GM19463 (cell line): Measurements from ENCODE around the gene EYA3.

ENCODE experiments used
- ATAC-seq: cut with Tn5 transposase; IDR thresholded peaks from one replicate; pipeline ENCODE4 v1.9.1; 2021; ENCODE audit warnings: mild to moderate bottlenecking, moderate library complexity; ENCODE audit not compliant: unreplicated experiment

Gene EYA3

DNA sequence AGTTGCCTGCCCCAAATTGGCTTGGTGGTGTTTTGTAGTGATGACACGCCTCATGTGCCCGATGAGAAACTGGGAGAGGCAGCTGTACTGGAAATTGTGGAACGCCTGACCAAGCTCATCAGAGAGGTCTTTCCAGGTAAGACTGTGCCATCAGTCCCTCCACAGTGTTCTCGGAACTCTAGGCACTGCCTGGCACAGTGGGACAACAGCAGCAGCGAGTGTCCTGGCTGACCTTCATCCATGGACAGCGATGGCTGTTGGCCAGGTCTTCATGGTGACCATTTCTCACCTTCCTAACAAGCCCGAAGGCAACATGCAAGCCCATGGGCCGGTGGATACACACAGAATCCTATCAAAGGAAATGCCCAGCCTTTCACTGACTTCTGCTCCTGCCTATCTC, 139.4 kb downstream of the EYA3 start:
- no peak for ATAC-seq

DNA sequence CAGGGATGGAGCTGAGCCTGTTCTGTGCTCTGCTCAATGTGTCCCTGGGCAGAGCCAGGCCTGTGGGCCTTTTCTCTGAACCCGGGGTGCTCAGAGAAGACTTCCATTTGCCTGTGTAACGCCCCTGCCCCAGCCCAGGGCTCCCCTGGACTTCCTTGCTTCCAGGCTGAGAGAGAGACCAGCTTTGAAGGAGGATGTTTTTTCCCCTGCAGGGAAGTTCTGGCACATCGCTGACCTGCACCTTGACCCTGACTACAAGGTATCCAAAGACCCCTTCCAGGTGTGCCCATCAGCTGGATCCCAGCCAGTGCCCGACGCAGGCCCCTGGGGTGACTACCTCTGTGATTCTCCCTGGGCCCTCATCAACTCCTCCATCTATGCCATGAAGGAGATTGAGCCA, 143.4 kb downstream of the EYA3 start:
- no peak for ATAC-seq

DNA sequence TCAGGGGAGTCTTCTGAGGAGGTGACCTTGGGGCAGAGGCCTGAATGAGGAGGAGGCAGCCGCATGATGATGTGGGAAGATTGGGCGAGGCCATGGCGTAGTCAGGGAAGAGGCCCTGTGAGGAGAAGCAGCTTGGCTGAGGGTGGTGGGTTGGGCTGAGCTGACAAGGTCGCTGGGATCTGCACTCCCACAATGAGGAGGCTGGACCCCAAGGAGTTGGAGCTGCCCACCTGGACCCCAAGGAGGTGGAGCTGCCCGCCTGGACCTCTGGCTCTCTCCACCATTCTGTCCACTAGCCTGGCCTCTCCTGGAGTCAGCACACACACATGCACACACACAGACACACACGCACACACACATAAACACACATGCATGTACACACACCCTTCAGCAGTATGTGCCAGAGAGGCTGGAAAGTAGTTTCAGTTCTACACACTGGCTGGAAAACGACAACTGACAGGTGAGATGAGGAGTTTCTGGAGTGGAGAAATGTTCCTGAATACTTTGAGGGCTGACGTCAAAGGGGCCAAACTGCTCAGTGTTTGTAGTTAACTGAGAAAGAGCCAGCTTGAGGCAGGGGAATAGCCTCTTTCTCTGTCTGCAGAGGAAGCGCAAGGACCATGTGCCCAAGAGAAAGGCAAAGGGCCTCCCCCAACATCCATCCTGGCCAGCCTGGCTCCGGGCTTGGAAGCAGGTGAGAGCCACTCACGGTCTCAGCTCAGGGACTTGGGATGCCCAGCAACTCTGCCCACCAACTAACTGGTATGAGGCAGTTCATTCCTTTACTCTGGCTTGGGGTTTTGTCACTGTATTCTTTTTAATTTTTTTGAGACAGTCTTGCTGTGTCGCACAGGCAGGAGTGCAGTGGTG, 146.5 kb downstream of the EYA3 start:
- ATAC-seq = no peak

DNA sequence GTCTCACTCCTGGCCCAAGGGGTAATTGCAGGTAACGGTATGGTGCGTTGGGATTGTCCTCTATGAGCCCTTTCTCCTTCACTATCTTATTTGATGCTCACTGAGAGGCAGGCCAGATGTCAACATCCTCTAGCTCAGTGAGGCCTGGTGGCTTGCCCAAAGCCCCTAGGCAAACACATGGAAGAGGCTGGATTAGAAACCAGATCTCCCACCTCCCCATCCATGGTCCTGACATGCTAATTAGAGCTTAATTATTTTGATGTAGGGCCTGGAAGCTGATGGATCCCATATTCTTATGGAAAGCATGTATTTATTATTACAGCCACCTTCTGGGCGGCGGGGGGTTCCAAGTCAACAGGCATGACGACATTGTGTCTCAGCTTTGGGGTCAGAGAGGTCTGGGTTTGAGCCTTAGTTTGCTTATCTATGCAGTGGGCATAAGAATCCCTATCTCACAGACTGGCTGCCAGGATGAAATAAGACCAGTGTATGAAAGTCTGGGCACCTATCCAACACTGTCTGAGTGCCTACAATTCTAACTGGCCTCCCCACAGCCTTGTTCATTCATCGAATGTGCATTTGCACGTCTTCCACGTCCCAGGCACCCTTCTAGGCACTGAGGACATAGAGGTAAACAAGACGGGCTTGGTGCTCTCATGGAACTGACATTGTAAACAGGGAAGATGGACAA, 147.4 kb downstream of the EYA3 start:
- ATAC-seq = no peak

DNA sequence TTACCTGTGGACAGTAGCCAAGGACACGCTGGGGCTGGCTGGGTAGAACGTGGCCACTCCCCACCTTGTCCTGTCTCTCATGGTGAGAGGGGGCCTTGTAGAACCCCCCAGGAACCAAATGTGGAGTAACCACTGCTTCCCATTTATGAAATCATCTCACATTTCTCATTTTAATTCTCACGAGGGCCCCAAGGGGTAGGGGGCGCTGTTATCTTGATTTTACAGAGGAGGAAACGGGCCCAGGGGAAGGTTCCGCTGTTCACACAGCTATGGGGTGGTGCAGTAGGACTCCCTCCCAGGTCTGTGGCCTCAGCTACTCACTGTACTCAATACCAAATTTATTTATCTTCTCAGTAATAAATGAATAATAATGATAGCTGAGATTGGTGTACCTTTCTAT, 148.1 kb downstream of the EYA3 start:
- no peak for ATAC-seq

DNA sequence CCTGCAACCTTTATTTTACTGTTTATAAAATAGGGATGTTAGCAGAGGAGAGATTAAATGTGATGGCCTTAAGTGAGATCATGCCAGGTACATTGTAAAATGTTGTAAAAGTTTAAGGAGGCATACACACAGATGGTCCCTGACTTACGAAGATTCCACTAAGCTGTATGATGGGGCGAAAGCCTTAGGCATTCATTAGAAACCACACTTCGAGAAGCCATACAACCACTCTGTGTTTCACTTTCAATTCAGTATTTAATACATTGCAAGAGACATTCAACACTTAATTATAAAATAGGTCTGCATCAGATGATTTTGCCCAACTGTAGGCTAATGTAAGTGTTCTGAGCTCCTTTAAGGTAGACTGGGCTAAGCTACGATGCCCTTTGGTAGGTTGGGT, 149.9 kb downstream of the EYA3 start:
- no peak for ATAC-seq

DNA sequence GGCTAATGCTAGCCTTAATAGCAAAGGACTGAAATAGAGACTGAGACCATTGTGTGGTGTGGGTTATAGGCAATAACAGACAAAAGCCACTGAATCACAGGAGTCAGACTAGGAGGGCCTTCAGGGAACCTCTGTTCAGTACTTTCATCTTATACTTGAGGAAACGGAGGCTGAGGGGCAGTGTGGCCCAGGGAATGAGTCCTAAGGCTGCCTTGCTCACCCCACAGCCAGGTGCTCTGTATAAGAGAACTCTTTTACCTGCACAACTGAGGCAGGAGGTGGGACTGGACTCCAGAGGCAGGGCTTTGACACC, 150.9 kb downstream of the EYA3 start:
- no peak for ATAC-seq

DNA sequence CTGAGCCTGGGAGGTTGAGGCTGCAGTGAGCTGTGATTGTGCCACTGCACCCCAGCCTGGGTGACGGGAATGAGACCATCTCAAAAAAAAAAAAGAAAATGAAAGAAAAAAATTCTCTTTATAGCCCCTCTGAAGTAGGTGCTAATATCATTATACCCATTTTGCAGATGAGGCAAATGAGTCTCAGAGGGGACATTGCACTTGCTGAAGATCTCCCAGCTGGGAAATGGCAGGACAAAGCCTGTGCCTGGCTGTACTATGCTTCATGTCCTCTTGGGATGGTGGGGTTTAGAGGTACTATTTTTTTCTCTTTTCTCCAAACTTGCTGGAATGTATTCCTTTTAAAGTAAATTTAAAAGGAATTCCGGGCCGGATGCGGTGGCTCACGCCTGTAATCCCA, 152.0 kb downstream of the EYA3 start:
- no peak for ATAC-seq

DNA sequence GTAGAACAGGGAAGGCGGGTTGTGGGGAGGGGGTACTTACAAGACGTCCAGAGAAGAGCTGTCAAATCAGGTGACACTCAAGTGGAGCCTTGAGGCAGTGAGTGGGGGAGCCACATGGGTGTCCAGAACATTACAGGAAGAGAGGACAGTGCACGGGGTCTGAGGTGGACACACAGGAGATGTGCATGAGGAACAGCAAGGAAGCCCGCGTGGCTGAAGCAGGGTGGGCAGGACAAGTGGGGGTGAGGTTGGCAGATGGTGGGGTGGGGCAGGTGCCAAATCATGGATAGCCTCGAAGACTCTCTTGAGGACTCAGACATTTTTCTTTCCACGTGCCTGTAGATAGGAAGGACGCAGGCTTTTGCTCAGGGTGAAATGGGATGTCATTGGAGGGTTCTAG, 152.7 kb downstream of the EYA3 start:
- no peak for ATAC-seq

DNA sequence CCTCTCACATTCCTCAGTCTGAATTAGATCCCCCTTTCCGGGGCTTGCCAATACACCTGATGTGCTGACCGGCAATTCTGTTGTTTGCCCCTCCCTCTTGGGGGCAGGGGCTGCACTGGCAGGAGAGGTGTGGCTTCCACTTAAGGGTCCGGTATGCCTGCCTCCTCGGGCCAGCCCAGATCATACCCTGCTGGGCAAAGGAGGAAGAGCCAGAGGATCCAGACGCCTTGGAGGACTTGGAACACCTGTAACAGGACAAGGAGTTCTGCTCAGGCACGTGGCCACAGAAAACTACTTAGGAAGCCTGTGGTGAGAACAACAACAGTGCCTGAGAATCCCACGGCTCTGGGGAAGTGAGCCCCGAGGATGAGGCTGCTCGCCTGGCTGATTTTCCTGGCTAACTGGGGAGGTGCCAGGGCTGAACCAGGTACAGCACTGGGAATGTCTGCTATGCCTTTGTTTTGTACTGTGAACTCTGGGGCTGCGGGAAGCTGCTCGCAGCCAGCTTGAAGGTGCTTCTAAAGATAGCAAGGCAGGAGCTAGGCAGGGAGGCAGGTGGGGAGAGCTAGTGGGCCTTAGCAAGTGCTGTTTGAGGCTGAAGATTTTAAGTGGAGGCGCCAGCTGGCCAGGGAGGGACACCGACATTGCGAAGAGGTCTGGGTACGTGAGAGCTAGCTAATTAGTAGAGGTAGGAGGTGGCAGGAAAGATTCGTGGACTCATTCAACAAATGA, 153.4 kb downstream of the EYA3 start, which contains the start of gene SMPDL3B:
Gene SMPDL3B (plus strand): TSS at position 183 of the 732 bp plus-strand sequence. CDS start 184 bp downstream, at position 367.
- ATAC-seq = no peak

DNA sequence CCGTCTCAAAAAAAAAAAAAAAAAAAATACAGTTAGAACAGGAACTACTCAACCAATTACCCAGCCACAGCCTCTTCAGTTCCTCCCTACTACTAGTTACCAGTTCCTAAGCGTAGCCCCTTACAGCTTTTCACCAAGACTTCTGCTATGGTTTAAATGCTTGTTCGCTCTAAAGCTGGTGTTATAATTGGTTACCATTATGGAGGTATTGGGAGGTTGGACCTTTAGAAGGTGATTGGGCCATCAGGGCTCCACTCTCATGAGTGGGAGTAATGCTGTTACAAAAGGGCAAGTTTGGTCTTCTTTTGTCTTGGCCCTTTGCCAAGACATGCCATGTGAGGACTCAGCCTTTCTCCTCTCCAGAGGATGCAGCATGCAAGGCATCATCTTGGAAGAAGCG, 156.7 kb downstream of the EYA3 start:
- no peak for ATAC-seq

DNA sequence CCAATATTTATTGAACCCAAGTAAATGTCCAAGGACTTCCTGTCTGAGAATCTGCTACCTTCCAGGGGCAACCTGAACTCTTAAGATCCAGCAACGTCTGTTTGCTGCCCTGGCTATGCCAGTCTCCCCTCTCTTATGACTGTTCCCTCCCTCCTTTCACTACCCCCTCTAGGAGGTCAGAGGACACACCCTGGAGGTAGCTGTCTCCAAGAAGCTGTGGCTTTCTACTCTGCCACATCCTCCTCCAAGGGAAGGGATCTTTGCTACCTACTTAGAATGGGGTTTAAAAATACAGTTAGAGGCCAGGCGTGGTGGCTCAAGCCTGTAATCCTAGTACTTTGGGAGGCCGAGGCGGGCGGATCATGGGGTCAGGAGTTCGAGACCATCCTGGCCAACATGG, 157.2 kb downstream of the EYA3 start:
- no peak for ATAC-seq

DNA sequence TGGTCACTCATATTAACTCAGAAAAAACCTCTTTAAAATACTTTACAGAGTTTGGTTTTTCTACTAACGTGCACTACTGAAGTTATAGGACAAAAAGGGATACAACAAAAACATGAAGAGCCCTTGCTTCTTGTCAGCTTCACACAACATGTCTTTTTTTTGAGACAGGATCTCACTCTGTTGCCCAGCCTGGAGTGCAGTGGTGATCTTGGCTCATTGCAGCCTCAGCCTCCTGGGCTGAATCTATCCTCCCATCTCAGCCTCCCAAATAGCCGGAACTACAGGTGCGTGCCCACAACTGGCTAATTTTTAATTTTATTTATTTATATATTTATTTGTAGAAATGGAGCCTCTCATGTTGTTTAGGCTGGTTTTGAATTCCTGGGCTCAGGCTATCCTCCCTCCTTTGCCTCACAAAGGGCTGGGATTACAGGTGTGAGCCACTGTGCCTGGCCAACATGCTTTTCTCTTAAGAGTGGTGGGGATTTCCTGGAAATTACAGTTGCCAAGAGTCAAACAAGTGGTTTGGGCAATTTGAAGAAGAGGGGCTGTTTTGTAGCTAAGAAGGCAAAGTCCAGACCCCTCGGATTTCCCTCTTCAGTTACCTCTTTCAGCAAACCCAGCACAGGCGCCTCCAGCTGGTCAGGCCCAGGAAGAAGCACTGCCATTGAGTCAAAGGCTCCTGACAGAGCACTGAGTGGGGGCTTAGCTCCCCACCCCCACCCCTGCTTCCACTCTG, 160.0 kb downstream of the EYA3 start:
- no peak for ATAC-seq

DNA sequence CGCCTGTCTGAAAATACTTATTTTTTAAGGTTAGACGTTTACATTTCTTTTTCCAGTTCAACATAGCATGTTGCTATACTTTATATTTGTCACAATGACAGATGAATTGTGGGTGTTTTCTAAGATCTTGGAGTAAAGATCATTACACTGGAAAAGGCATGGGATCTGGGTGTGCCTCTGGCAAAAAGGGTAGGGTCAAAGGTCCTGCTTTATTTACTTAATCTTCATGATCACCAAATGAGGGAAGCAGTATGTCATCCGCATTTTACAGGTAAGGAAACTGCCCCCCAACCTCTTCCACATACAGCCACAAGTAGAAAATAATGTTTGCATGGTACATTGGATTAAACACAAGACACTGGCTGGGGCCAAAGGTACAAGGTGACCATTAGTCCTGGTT, 166.1 kb downstream of the EYA3 start:
- no peak for ATAC-seq
